Measurements from ENCODE around the gene PCDHA8.
"Not testable (repeated sequence)": the region's sequence is repeated elsewhere in the genome, so short reads cannot be mapped to it uniquely, and the experiment has no call there.

Gene PCDHA8

DNA sequence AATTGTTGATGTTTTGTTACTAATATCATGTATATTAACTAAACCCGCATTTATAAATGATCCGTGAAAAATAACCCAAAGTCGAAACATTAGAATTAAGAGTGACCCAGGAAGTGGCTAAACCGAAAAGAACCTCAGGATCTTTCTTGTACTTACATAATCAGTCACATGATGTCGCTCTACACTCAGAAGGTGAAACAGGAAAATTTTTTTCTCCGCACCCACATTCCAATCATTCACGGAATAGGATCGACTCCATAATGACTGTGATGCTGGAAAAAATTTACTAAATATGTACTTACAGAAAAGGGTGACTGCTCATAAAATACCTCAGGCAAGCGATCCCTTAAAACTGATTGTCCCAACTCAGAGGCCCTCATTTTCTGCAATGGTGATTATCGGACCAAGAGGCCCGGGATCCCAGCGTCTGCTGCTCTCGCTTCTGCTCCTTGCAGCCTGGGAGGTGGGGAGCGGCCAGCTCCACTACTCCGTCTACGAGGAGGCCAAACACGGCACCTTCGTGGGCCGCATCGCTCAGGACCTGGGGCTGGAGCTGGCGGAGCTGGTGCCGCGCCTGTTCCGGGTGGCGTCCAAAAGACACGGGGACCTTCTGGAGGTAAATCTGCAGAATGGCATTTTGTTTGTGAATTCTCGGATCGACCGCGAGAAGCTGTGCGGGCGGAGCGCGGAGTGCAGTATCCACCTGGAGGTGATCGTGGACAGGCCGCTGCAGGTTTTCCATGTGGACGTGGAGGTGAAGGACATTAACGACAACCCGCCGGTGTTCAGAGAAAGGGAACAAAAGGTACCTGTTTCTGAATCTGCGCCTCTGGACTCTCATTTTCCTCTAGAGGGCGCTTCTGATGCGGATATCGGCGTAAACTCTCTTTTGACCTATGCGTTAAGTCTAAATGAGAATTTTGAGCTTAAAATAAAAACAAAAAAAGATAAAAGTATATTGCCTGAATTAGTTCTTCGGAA lies 34.4 kb downstream of the PCDHA8 start, which contains the start of gene PCDHA12:
Gene PCDHA12, plus strand, starts transcription at position 224 of the 981 bp plus-strand sequence. Its CDS starts 165 bp downstream, at position 389.
- DNase-seq: no peak

DNA sequence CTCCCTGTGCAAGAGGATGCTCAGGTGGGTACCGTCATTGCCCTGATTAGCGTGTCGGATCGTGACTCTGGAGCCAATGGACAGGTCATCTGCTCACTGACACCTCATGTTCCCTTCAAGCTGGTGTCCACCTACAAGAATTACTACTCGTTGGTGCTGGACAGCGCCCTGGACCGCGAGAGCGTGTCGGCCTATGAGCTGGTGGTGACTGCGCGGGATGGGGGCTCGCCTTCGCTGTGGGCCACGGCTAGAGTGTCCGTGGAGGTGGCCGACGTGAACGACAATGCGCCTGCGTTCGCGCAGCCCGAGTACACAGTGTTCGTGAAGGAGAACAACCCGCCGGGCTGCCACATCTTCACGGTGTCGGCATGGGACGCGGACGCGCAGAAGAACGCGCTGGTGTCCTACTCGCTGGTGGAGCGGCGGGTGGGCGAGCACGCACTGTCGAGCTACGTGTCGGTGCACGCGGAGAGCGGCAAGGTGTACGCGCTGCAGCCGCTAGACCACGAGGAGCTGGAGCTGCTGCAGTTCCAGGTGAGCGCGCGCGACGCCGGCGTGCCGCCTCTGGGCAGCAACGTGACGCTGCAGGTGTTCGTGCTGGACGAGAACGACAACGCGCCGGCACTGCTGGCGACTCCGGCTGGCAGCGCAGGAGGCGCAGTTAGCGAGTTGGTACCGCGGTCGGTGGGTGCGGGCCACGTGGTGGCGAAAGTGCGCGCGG lies 35.7 kb downstream of the PCDHA8 start:
- not testable (repeated sequence) for DNase-seq

DNA sequence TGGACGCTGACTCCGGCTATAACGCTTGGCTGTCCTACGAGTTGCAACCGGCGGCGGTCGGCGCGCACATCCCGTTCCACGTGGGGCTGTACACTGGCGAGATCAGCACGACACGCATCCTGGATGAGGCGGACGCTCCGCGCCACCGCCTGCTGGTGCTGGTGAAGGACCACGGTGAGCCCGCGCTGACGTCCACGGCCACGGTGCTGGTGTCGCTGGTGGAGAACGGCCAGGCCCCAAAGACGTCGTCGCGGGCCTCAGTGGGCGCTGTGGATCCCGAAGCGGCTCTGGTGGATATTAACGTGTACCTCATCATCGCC lies 36.2 kb downstream of the PCDHA8 start:
- no peak for DNase-seq

DNA sequence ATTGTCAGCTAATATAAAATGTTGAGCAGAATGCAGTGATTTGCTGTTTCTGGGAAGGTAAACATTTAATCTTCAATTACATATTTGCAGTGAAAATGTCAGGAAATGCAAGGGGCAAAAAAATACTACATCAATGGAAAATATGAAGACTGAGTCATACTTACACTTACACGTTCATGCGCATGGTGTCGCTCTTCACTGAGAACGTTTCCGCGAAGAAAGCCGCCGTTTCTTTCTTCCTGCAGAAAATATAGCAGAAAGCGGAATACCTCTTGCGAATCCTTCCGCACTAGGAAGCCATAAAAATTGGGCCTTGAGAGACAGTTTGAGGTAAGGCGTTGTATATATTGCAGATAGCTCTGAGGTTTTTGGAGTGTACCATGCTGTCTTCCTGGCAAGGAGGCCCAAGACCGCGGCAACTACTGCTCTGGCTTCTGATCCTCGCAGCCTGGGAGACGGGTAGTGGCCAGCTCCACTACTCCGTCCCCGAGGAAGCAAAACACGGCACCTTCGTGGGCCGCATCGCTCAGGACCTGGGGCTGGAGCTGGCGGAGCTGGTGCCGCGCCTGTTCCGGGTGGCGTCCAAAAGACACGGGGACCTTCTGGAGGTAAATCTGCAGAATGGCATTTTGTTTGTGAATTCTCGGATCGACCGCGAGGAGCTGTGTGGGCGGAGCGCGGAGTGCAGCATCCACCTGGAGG lies 41.1 kb downstream of the PCDHA8 start, which contains the start of gene PCDHA13:
Gene PCDHA13, plus strand, starts transcription at position 236 of the 702 bp plus-strand sequence. Its CDS starts 145 bp downstream, at position 381.
- DNase-seq: no peak

DNA sequence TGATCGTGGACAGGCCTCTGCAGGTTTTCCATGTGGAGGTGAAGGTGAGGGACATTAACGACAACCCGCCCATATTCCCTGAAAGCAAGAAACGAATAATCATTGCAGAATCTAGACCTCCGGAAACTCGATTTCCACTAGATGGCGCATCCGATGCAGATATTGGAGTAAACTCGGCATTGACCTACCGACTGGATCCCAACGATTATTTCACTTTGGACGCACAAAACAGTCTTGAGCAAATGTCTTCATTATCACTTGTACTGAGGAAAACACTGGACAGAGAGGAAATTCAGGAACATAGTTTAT lies 41.6 kb downstream of the PCDHA8 start:
- DNase-seq: no peak

DNA sequence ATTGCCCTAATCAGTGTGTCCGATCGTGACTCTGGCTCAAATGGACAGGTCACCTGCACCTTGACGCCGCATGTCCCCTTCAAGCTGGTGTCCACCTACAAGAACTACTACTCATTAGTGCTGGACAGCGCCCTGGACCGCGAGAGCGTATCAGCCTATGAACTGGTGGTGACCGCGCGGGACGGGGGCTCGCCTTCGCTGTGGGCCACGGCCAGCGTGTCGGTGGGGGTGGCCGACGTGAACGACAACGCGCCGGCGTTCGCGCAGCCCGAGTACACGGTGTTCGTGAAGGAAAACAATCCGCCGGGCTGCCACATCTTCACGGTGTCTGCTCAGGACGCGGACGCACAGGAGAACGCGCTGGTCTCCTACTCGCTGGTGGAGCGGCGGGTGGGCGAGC lies 42.4 kb downstream of the PCDHA8 start:
- no peak for DNase-seq

DNA sequence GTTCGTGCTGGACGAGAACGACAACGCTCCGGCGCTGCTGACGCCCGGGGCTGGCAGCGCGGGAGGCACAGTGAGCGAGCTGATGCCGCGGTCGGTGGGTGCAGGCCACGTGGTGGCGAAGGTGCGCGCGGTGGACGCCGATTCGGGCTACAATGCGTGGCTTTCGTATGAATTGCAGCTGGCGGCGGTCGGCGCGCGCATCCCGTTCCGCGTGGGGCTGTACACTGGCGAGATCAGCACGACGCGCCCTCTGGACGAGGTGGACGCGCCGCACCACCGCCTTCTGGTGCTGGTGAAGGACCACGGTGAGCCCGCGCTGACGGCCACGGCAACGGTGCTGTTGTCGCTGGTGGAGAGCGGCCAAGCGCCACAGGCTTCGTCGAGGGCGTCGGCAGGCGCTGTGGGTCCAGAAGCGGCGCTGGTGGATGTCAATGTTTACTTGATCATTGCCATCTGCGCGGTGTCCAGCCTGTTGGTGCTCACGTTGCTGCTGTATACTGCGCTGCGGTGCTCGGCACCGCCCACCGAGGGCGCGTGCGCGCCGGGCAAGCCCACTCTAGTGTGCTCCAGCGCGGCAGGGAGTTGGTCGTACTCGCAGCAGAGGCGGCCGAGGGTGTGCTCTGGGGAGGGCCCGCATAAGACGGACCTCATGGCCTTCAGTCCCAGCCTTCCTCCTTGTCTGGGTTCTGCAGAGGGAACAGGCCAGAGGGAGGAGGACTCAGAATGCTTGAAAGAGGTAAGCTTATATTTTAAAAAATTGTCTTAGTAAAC lies 43.1 kb downstream of the PCDHA8 start:
- DNase-seq: no peak
